GM19239 (cell line): ENCODE results near the gene C1orf159.

ENCODE experiments used
- DNase-seq: peaks from one replicate; pipeline ENCODE4 v3.0.0; 2011; ENCODE audit warnings: low spot score; ENCODE audit not compliant: insufficient read length
- FAIRE-seq: peaks from 2 replicates; lab custom pipeline; 2011; peaks lifted over from hg19 to GRCh38; lab: Jason Lieb, UNC

C1orf159 gene

DNA sequence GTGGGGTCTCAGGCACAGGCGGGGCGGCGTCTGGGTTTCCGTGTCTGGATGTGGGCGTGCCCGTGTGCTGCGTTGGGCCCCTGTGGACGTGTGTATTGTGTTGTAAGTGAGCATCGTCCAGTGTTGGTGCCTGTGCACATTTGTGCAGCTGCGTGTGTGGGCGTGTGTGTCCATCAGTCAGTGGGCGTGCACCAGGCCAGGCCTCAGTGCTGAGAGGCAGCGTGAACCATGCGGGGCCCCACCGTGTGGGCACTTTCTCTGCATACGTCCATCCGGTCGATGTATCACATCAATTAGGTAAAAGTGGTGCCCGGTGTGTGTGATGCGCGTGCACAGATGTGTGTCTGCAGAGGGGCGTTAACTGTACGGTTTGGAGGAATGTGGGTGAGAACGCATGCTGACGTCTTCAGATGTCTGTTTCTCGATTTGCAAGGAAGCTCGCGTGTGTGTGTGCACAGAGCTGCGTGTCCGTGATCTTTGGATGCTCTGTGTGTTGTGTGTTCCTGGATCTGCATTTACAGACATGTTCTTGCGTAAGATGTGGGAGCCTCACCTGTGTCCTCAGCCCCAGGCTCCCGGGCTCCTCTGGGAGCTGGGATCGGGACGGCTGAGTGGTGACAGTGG is 71.3 kb downstream of the C1orf159 start:
- FAIRE-seq (no peak), DNase-seq (no peak)

GRCh38 chr1:1043921-1044320 is 72.0 kb downstream of the C1orf159 start:
- FAIRE-seq: no peak
- no peak for DNase-seq

- FAIRE-seq (no peak), DNase-seq (no peak)
These were observed 72.5 kb downstream of the C1orf159 start for GRCh38 chr1:1043411-1043810.

- FAIRE-seq: no peak
These were observed 73.1 kb downstream of the C1orf159 start for GRCh38 chr1:1042835-1043234.

GRCh38 chr1:1041873-1042272 is 74.0 kb downstream of the C1orf159 start:
- DNase-seq: no peak
- no peak for FAIRE-seq

More at GRCh38 chr1:1042835-1043234, 73.1 kb downstream of the C1orf159 start:
- DNase-seq: no peak

GRCh38 chr1:1041092-1041523 is 74.8 kb downstream of the C1orf159 start:
- no peak for FAIRE-seq
- no peak for DNase-seq

DNA sequence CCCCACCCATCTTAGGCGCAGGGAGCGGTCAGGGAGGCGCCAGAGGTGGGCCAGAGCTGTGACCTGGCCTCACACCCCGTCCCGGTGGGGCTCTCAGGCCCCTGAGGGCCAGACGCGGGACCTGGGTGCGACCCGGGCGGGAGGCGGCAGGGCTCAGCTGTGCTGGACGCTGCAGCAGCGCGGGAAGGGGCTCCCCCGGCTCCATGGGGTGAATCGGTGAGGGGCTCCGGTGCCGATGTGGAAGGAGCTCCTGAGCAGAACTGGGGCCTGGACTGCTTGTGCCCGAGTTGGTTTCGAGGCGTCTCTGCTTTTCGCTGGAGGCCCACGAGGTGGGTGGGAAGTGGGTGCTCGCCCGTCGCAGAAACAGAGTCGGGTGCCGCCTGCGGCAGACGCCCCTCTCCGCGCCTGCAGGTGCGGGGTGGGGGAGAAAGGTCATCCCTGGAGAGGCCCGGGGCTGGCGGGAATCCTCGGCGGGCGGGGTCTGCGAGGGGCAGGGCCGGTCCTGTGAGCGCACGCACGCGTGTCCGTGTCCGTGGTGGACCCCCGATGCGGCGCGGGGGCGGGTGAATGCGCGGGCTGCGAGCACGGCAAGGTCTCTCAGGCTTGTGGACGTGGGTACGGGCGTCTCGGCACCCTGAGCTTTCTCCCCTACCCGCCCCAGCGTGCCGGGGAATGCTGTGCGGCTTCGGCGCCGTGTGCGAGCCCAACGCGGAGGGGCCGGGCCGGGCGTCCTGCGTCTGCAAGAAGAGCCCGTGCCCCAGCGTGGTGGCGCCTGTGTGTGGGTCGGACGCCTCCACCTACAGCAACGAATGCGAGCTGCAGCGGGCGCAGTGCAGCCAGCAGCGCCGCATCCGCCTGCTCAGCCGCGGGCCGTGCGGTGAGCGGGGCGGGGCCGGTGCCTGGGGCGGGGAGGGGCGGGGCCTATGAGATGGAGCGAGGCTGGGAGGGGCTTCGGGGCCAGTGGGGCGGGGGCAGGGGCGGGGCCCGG is 75.6 kb downstream of the C1orf159 start:
- DNase-seq (peak; percentile 100), FAIRE-seq (peak; percentile 86)

- FAIRE-seq (peak; percentile 55), DNase-seq (peak; percentile 63)
These were observed 76.6 kb downstream of the C1orf159 start for GRCh38 chr1:1039145-1039910.

GRCh38 chr1:1038694-1039093 is 77.2 kb downstream of the C1orf159 start:
- DNase-seq (peak; percentile 75), FAIRE-seq (peak; percentile 99)

DNA sequence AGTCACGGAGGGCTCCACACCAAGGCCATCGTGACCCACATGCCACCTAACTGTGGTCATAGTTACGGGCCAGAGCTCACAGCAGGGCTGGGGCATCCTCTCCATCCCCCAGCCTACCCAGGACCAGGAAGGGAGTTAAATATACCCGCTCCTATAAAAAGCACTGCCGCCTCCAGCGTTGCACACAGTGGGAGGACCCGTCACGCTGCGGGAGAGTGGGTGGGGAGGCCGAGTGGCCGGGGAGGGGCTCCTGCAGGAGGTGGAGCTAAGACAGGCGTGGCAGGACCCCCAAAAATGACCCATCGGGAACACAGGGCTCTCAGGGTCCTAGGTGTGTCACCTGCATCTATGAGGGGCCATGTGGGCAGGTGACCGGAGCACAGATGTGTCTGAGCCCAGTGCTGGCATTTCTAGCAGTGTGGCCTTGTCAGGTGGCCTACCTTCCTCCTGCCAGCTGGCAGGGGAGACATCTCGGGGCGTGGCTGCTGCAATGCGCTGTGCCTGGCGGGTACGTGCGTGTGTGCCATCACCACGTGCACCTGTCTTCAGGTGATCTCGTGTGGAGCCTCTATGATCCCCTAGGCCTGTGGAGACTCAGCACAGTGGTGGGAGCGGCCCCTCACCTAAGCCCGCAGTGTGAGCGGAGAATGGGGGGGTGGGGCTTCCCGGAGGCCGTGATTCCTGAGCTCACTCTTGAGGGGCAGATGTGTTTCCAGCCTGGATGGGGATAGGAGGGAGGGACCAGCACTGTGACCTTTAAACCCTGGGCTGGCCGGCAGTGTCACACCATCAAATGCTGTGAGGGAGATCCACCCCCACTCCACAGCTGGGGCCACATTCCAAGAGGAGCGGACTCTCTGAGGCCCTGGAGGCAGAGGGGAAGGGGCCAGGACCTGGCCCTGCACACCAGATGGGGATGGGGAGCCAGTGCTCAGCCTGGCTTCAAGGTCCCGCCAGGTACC is 78.2 kb downstream of the C1orf159 start:
- DNase-seq: no peak
- FAIRE-seq: no peak

DNA sequence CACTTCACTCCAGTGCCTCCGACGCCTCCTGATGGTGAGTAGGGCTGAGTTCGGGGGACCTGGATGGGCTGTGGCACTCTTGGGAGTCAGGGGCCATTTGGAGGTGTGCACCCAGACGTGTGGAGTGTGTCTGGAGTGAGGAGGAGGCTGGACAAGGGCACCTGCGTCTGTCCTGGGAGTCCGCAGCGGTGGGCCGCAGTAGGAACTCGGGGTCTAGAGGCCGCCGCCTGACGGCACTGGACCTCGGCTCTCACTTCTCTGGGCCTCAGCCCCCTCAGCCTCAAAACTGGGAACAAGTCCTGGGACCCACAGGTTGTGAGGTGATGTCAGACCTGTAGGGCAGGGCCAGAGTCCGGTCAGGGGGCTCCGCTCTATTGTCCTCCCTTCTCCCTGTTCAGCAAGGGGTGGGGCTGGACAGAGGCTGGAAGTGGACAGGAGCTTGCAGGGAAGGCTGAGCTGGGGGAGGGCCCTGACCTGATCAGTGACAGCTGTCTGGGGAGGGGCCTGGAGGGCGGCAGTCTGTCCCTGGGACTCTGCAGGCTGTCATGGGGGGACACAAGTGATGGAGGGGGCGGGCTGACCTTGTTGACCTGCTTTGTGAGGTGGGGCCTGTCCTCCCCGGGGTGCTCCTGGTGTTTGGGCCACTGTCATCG is 80.5 kb downstream of the C1orf159 start:
- no peak for DNase-seq
- no peak for FAIRE-seq

DNA sequence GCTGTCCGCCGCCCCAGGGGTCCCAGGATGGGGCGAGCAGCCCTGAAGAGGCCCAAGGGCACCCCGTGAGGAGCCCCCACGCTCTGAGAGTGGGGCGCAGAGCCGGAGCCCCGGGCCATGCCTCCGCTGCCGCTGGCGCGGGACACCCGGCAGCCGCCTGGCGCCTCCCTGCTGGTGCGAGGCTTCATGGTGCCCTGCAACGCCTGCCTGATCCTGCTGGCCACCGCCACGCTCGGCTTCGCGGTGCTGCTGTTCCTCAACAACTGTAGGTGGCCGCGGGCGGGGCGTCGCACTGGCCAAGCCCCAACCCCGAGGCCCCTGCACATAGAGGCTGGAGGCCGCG is 81.5 kb downstream of the C1orf159 start:
- DNase-seq: no peak
- no peak for FAIRE-seq

GRCh38 chr1:1033731-1034438 is 82.0 kb downstream of the C1orf159 start:
- DNase-seq (no peak), FAIRE-seq (no peak)

DNA sequence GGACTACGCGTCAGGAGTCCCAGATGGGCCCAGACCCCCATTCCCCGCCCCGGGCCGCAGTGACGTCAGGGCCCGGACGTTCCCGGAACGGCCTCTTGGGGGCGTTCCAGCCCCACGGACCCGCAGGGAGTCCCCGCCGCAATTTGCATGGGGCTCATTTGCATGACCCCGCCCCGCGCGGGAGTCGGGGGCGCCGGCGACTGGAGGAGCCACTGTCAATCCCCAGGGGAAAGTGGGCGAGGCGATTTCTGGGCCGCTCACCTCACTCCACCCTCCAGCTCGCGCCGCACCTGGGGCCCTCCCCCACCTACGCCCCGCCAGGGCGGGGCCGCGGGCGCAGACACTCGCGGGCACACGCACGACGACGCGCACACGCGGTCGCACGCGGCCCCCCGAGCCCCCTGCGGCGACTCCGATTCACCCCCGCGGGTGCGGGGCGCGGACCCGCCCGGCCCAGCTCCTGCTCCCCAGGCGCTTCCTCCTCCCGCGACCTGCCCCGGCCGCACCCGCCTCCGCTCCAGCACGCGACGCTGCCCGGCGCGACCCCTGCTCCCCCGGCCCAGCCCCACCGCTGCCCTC is 82.8 kb downstream of the C1orf159 start:
- FAIRE-seq (peak; percentile 96), DNase-seq (peak; percentile 100)

DNA sequence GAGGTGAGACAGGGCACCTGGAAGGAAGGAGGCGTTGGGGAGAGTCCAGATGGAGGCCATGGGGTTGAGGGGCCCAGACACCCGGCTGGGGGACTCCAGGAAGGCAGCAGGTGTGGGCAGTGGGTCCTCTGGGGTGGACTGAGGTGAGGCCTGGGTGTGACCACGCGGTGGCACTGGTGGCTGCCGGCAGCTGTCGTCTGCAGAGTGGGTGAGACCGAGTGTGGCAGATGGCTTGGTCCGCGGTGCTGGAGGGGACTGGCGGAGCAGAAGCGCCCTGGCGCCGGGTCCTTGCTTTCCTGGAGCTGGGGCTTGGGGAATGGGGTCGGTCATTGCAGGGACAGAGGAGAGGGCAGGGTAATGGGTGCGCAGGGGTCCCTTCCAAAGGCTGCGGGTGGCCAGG is 83.5 kb downstream of the C1orf159 start:
- FAIRE-seq (no peak), DNase-seq (no peak)
